ENCODE results near the gene MIS12. TPM values are rescaled to one million over a fixed set of nuclear protein-coding genes. Genes with fewer than 3 reads are reported as not detected.

MIS12 gene
- polyA plus RNA-seq, 2 of the 4 experiments (the other 2 are of a cell fraction), result 26.6 to 38.2 TPM

DNA sequence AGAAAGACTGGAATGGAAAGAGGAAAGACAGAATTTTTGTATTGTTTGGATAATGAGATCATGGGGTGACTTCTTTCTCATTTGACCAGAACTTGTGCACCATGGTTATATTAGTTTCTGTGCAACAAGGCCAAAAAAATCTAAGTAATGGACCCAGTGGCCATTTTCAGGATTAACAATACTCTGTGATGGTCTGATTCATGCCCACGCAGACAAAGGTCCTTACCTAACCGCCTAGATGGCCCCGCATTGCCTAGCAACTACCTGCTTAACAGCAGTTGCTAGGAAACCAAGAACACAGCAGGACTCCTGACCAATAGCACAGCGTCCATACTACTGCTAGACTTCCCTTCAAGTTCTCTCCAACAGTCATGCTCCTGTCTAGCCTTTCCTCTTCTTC lies 22.4 kb downstream of the MIS12 start:
- Histone ChIP-seq H3K9me3 (no peaks in the 10 kb centered on the region), H3K4me2 (no peak overlapping the region), H3K4me3 (no peak overlapping the region), H3K4me1 (no peaks in the 10 kb centered on the region), H3K27ac (no peak overlapping the region)
- ChIA-PET POLR2A (no interaction called here), CTCF (no interaction called here)
- peak in 1 of 2 experiments; percentile 51 for DNase-seq (ENCODE audit: low read depth in 1 of 2, low spot score in 1 of 2)
- WGBS (ENCODE audit: missing lambda C conversion rate), result 70% methylated on average over 4 of the region's 4 CpGs
- TF ChIP-seq NR3C1 (IDR thresholded peaks at IDR 0.05) (no peak), MAX (IDR thresholded peaks at IDR 0.05) (no peak), POLR2A (IDR thresholded peaks at IDR 0.05; ENCODE audit: low read length) (no peak), BHLHE40 (IDR thresholded peaks at IDR 0.05; ENCODE audit: low read depth, low read length) (no peak), CEBPB (IDR thresholded peaks at IDR 0.05) (no peak), GATA3 (IDR thresholded peaks at IDR 0.05; ENCODE audit: borderline replicate concordance) (no peak), CHD4 (IDR thresholded peaks at IDR 0.05; ENCODE audit: borderline replicate concordance) (no peak), HOXA7 (CRISPR knock-in tag; IDR thresholded peaks at IDR 0.05) (no peak), SREBF2 (IDR thresholded peaks at IDR 0.05) (no peak), EHF (CRISPR knock-in tag; IDR thresholded peaks at IDR 0.05) (no peak), TP53 (CRISPR knock-in tag; IDR thresholded peaks at IDR 0.05) (no peak), JUN (IDR thresholded peaks at IDR 0.05) (no peak), ZNF302 (CRISPR knock-in tag; IDR thresholded peaks at IDR 0.05) (no peak), NFE2L2 (conservative IDR thresholded peaks at IDR 0.05; ENCODE audit: low read length) (no peak), FOSB (CRISPR knock-in tag; IDR thresholded peaks at IDR 0.05) (no peak), MAFK (IDR thresholded peaks at IDR 0.05; ENCODE audit: partially characterized antibody) (no peak), FOSL2 (IDR thresholded peaks at IDR 0.05) (no peak), FOSL2 (CRISPR knock-in tag; IDR thresholded peaks at IDR 0.05) (no peak)
- TF ChIP-seq, protein P1, sequence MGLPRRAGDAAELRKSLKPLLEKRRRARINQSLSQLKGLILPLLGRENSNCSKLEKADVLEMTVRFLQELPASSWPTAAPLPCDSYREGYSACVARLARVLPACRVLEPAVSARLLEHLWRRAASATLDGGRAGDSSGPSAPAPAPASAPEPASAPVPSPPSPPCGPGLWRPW (IDR thresholded peaks at IDR 0.05), result no peak
- TF ChIP-seq, protein P2, sequence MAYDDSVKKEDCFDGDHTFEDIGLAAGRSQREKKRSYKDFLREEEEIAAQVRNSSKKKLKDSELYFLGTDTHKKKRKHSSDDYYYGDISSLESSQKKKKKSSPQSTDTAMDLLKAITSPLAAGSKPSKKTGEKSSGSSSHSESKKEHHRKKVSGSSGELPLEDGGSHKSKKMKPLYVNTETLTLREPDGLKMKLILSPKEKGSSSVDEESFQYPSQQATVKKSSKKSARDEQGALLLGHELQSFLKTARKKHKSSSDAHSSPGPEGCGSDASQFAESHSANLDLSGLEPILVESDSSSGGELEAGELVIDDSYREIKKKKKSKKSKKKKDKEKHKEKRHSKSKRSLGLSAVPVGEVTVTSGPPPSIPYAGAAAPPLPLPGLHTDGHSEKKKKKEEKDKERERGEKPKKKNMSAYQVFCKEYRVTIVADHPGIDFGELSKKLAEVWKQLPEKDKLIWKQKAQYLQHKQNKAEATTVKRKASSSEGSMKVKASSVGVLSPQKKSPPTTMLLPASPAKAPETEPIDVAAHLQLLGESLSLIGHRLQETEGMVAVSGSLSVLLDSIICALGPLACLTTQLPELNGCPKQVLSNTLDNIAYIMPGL (CRISPR knock-in tag; IDR thresholded peaks at IDR 0.05; ENCODE audit: borderline replicate concordance), result no peak
- TF ChIP-seq, protein P3, sequence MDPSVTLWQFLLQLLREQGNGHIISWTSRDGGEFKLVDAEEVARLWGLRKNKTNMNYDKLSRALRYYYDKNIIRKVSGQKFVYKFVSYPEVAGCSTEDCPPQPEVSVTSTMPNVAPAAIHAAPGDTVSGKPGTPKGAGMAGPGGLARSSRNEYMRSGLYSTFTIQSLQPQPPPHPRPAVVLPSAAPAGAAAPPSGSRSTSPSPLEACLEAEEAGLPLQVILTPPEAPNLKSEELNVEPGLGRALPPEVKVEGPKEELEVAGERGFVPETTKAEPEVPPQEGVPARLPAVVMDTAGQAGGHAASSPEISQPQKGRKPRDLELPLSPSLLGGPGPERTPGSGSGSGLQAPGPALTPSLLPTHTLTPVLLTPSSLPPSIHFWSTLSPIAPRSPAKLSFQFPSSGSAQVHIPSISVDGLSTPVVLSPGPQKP (IDR thresholded peaks at IDR 0.05; ENCODE audit: low read depth, low read length), result no peak
- FAIRE-seq, result no peak
- peak; percentile 28 to 64; a peak in 3 of 6 replicates for ATAC-seq

GRCh38 chr17:5509482-5509881 lies 23.1 kb downstream of the MIS12 start:
- no peaks in the 10 kb centered on the region for H3K4me1 ChIP-seq
- FAIRE-seq (no peak), DNase-seq (ENCODE audit: low read depth in 1 of 2, low spot score in 1 of 2) (no peak), ATAC-seq (peak in 1 of 2 experiments; percentile 18; a peak in 2 of 6 replicates)
- 34% methylated on average over 8 of the region's 8 CpGs for WGBS (ENCODE audit: missing lambda C conversion rate)
- H3K9me3 ChIP-seq, result no peaks in the 10 kb centered on the region
- CTCF ChIA-PET, result no interaction called here
- no peak overlapping the region for H3K4me2 ChIP-seq
- H3K27ac ChIP-seq, result no peak overlapping the region
- no peak overlapping the region for H3K4me3 ChIP-seq
- no peak for TF ChIP-seq MAFK (IDR thresholded peaks at IDR 0.05; ENCODE audit: partially characterized antibody)
- POLR2A ChIA-PET, result no interaction called here

DNA sequence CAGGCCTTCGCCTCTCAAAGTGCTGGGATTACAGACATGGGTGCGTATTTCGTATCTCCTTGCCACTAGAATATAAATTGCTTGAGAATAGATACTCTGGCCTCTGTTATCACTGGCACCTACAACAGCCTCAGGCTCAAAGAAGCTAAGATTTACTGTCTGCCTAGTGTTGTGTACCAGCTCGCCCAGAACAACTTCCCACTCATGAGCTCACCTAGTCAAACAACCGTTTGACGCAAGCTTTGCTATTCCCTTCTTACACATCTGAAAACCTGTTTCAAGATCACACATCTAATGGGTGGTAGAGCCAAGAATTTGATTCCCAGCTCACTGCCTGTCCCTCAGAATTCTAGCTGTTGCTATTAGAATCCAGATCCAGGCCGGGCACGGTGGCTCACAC lies 24.4 kb downstream of the MIS12 start:
- Histone ChIP-seq H3K4me2 (no peak overlapping the region), H3K4me3 (no peak overlapping the region), H3K4me1 (peaks cover 5% of the 10 kb centered on the region), H3K27ac (no peak overlapping the region), H3K9me3 (no peaks in the 10 kb centered on the region)
- ATAC-seq (no peak), FAIRE-seq (no peak), DNase-seq (ENCODE audit: low read depth in 1 of 2, low spot score in 1 of 2) (no peak)
- CTCF ChIA-PET, result interaction anchor here (1.1 kb wide), 1 partner anchor 11 kb away, joined by 3 read pairs; no protein-coding TSS in a partner anchor
- WGBS (ENCODE audit: missing lambda C conversion rate), result 70% methylated on average over 8 of the region's 8 CpGs
- POLR2A ChIA-PET, result no interaction called here
- TF ChIP-seq NPAS2 (CRISPR knock-in tag; IDR thresholded peaks at IDR 0.05; ENCODE audit: borderline replicate concordance), result no peak
- no peak for TF ChIP-seq CHD4 (IDR thresholded peaks at IDR 0.05; ENCODE audit: borderline replicate concordance)
- TF ChIP-seq, protein P4, sequence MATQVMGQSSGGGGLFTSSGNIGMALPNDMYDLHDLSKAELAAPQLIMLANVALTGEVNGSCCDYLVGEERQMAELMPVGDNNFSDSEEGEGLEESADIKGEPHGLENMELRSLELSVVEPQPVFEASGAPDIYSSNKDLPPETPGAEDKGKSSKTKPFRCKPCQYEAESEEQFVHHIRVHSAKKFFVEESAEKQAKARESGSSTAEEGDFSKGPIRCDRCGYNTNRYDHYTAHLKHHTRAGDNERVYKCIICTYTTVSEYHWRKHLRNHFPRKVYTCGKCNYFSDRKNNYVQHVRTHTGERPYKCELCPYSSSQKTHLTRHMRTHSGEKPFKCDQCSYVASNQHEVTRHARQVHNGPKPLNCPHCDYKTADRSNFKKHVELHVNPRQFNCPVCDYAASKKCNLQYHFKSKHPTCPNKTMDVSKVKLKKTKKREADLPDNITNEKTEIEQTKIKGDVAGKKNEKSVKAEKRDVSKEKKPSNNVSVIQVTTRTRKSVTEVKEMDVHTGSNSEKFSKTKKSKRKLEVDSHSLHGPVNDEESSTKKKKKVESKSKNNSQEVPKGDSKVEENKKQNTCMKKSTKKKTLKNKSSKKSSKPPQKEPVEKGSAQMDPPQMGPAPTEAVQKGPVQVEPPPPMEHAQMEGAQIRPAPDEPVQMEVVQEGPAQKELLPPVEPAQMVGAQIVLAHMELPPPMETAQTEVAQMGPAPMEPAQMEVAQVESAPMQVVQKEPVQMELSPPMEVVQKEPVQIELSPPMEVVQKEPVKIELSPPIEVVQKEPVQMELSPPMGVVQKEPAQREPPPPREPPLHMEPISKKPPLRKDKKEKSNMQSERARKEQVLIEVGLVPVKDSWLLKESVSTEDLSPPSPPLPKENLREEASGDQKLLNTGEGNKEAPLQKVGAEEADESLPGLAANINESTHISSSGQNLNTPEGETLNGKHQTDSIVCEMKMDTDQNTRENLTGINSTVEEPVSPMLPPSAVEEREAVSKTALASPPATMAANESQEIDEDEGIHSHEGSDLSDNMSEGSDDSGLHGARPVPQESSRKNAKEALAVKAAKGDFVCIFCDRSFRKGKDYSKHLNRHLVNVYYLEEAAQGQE (IDR thresholded peaks at IDR 0.05), result no peak
- no peak for TF ChIP-seq CHD2 (IDR thresholded peaks at IDR 0.05; ENCODE audit: low read length, partially characterized antibody)
- no peak for TF ChIP-seq CTCF (IDR thresholded peaks at IDR 0.05)
- TF ChIP-seq, protein P2 (CRISPR knock-in tag; IDR thresholded peaks at IDR 0.05; ENCODE audit: borderline replicate concordance), result no peak
- no peak for TF ChIP-seq EP300 (IDR thresholded peaks at IDR 0.05)

Data from A549 (cell line).